Activated T-helper 17 cell treated with anti-CD3 and anti-CD28 coated beads, Interleukin-2, amount 50 U/mL, for 72 hours (primary cell): ENCODE results near the gene OR52E5. TPM values are rescaled to one million over a fixed set of nuclear protein-coding genes. Genes with fewer than 3 reads are reported as not detected.

Experiments used
- total RNA-seq, 2 donors: library from RNA; stranded (reverse); gene quantifications; one replicate each; pipeline ENCODE4 v1.2.3, GENCODE V29; 2022

Gene OR52E5
- total RNA-seq, 2 donors from 2014 or later: not detected

Other genes with a start within 250 kb of the OR52E5 start
- gene TRIM5, start 208.1 kb upstream of the OR52E5 start, total RNA-seq: 10 to 100 TPM; 11.4 to 18.8 TPM
- gene TRIM22, start 203.4 kb upstream of the OR52E5 start, total RNA-seq: 100 to 1,000 TPM in 1 of 2 donors, 10 to 100 TPM in 1; 91.0 to 159 TPM
- under 1 TPM in 1 of 2 donors, not detected in 1; 0.29 TPM for gene OR56B1, start 156.8 kb upstream of the OR52E5 start, total RNA-seq
- gene OR52N4, start 139.0 kb upstream of the OR52E5 start, total RNA-seq: 1 to 10 TPM in 1 of 2 donors, under 1 TPM in 1; 0.26 to 1.8 TPM
- not detected for gene OR52N5, start 109.9 kb upstream of the OR52E5 start, total RNA-seq
- gene OR52N1, start 101.9 kb upstream of the OR52E5 start, total RNA-seq: under 1 TPM in 1 of 2 donors, not detected in 1; 0.09 TPM
- not detected for gene OR52N2, start 84.3 kb upstream of the OR52E5 start, total RNA-seq
- gene OR52E6, start 51.3 kb upstream of the OR52E5 start, total RNA-seq: not detected
- not detected for gene OR52E8, start 35.5 kb upstream of the OR52E5 start, total RNA-seq
- not detected for gene OR52E4, start 12.6 kb upstream of the OR52E5 start, total RNA-seq
- gene OR56A3, start 49.0 kb downstream of the OR52E5 start, total RNA-seq: not detected
- not detected for gene OR56A5, start 75.3 kb downstream of the OR52E5 start, total RNA-seq
- not detected for gene OR52L1, start 93.8 kb downstream of the OR52E5 start, total RNA-seq
- not detected for gene OR56A4, start 113.7 kb downstream of the OR52E5 start, total RNA-seq
- gene OR56A1, start 137.6 kb downstream of the OR52E5 start, total RNA-seq: not detected
- not detected for gene OR56B4, start 214.5 kb downstream of the OR52E5 start, total RNA-seq